Measurements from ENCODE around the gene ADORA2B.

DNA sequence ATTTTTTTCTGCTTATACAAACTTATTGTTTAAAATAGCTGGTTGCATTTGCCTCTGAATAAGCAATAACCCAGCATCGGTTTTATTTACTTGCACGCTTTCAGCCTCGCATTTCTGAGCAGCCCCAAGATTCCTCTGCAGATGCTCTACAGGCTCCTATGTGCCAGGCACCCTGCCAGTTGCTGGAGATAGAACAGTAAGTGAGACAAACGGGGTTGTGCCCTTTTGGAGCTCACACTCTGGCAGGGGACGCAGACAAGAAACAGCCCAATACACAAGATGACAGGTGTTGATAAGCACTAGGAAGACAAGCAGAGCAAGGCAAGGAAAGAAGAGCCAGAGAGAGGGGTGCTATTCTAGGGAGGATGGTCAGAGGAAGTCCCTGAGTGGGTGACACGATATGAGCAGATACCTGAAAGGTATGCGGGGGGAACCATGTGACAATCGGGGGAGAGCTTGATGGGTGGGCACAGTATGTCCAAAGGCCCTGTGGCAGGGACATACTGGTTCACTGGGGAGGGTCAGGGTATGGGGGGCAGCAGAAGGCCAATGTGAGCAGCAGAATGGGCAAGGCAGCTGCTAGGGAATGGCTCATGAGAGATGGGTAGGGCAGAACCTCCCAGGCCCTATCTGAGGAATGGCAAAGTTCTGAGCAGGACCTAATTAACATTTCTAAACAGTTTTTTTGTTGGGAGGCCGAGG is 18.7 kb upstream of the ADORA2B start:
- TF ChIP-seq, protein P1, sequence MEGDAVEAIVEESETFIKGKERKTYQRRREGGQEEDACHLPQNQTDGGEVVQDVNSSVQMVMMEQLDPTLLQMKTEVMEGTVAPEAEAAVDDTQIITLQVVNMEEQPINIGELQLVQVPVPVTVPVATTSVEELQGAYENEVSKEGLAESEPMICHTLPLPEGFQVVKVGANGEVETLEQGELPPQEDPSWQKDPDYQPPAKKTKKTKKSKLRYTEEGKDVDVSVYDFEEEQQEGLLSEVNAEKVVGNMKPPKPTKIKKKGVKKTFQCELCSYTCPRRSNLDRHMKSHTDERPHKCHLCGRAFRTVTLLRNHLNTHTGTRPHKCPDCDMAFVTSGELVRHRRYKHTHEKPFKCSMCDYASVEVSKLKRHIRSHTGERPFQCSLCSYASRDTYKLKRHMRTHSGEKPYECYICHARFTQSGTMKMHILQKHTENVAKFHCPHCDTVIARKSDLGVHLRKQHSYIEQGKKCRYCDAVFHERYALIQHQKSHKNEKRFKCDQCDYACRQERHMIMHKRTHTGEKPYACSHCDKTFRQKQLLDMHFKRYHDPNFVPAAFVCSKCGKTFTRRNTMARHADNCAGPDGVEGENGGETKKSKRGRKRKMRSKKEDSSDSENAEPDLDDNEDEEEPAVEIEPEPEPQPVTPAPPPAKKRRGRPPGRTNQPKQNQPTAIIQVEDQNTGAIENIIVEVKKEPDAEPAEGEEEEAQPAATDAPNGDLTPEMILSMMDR (IDR thresholded peaks at IDR 0.05; ENCODE audit: insufficient read depth, low read length), result no peak
- TF ChIP-seq POLR2AphosphoS5 (IDR thresholded peaks at IDR 0.05; ENCODE audit: low read depth), result no peak
- TF ChIP-seq GABPA (IDR thresholded peaks at IDR 0.05; ENCODE audit: low read depth), result no peak
- TF ChIP-seq, protein P2, sequence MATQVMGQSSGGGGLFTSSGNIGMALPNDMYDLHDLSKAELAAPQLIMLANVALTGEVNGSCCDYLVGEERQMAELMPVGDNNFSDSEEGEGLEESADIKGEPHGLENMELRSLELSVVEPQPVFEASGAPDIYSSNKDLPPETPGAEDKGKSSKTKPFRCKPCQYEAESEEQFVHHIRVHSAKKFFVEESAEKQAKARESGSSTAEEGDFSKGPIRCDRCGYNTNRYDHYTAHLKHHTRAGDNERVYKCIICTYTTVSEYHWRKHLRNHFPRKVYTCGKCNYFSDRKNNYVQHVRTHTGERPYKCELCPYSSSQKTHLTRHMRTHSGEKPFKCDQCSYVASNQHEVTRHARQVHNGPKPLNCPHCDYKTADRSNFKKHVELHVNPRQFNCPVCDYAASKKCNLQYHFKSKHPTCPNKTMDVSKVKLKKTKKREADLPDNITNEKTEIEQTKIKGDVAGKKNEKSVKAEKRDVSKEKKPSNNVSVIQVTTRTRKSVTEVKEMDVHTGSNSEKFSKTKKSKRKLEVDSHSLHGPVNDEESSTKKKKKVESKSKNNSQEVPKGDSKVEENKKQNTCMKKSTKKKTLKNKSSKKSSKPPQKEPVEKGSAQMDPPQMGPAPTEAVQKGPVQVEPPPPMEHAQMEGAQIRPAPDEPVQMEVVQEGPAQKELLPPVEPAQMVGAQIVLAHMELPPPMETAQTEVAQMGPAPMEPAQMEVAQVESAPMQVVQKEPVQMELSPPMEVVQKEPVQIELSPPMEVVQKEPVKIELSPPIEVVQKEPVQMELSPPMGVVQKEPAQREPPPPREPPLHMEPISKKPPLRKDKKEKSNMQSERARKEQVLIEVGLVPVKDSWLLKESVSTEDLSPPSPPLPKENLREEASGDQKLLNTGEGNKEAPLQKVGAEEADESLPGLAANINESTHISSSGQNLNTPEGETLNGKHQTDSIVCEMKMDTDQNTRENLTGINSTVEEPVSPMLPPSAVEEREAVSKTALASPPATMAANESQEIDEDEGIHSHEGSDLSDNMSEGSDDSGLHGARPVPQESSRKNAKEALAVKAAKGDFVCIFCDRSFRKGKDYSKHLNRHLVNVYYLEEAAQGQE (IDR thresholded peaks at IDR 0.05; ENCODE audit: insufficient replicate concordance, low read depth), result no peak
